GM19438 (cell line): ENCODE measurements around the gene NIFK.
"Not testable (repeated sequence)": the region's sequence is repeated elsewhere in the genome, so short reads cannot be mapped to it uniquely, and the experiment has no call there.

ENCODE experiments used
- ATAC-seq: cut with Tn5 transposase; IDR thresholded peaks from one replicate; pipeline ENCODE4 v1.9.1; 2021; ENCODE audit warnings: low read depth; ENCODE audit not compliant: unreplicated experiment

NIFK gene

DNA sequence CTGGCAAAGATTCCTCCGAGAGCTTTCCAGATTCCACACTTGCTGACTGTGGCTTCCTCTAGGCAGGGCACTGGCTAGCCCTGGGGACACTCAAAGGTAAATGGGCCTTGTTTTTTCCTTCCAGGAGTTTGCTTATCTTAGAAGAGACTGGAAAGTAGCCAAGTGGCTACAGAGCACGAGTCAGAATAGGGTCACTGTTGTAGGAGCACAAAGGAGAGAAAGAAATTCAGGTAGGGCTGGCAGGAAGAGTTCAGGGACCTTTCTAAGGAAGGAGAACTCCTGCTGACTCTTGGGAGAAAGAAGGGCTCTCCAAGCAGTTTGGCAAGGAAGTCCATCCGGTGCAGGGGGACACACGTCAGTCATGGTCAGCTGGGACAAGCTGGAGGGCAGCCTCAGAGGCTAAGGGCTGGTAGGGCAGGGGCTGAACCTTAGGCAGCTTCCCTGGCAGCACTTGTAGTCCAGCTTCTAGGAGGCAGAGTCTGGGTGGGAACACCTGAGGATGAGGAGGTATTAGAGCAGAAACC, 39.5 kb downstream of the NIFK start:
- no peak for ATAC-seq

DNA sequence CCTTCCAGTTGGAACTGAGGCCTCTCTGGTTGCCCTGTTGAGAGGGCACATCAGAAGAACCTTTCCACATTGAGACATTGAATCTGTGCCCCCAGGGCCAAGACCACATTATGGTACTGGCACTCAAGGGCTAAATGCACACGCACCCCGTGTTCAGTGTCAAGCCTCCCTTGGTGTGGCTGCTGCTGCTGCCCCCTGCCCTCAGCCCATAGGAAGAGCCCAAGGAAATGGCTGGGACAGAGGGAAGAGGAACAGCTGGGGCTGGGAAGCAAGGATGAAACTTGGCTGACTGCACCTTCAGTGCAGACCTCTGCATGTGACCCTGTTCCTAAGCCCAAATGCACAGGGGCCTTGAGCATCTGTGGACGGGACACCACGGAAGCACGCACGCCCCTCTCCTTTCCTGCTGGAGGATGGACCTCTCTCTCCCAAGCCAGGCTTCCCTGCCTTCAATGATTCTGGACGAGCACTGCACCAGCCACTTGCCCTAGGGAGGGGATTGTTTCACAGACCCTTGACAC, 40.2 kb downstream of the NIFK start:
- ATAC-seq, result no peak

- no peak for ATAC-seq
Measured at GRCh38 chr2:121695171-121695451, 41.6 kb downstream of the NIFK start.

DNA sequence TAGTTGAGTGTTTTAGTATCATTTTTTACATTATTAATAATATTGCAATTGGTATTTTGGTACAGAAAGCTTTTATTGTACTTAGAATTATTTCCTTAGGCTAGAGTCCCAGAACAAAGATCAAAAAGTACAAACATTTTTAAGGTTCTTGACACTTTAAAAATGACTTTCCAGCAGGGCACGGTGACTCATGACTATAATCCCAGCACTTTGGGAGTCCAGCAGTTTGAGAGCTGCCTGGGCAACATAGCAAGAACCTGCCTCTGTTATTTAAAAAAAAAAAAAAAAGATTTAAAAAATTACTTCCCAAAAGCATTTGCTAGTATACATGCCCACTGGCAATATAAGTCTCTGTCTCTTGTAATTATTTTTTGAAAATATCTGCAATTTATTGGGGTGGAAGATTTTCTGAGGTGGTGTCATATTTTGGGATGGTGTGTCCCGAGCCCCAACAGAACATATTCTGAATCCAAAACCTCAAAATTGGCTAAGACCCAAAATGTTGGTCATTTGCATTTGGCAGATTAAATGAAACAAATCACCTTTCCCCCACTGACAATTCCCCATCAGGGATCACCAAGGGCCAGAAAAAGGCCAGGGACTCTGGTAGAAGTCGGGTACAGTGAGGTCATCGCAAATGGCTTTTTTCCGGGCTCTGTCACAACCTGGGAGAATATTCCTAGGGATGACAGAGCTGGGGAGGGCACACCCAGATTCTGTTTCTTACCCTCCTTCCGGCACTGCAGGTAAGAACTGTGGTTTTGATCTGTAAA, 42.1 kb downstream of the NIFK start:
- no peak for ATAC-seq

GRCh38 chr2:121690572-121690971, 46.1 kb downstream of the NIFK start:
- ATAC-seq, result not testable (repeated sequence)

DNA sequence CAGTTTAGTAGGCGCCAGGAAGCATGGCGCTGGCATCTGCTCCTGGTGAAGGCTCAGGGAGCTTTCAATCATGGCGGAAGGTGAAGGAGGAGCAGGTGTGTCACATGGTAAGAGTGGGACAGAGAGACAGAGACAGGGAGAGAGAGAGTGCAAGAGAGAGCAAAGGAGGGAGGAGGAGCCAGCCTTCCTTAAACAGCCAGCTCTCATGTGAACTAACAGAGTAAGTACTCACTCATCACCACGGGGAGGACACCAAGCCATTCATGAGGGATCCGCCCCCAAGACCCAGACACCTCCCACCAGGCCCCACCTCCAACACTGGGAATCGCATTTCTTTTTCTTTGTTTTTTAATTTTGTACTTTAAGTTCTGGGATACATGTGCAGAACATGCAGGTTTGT, 46.6 kb downstream of the NIFK start:
- ATAC-seq, result no peak

DNA sequence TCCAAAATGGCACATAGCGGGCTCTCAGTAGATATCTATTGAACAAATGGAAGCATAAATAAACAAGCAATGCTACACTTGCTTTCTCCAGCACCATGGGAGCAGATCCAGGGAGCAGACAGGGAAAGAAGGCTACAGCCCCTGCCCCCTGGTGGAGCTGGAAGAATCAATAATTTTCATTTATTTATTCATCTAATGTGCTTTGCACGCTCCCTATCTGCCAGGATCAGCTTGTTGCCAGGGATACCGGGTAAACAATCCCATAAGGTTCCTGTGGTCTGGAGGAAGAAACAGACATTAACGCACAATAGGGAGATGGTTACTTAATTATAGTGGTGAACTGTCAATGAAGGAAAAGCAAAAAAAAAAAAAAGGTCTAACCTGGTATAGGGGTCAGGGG, 47.3 kb downstream of the NIFK start:
- no peak for ATAC-seq

GRCh38 chr2:121688820-121689219, 47.9 kb downstream of the NIFK start:
- no peak for ATAC-seq

DNA sequence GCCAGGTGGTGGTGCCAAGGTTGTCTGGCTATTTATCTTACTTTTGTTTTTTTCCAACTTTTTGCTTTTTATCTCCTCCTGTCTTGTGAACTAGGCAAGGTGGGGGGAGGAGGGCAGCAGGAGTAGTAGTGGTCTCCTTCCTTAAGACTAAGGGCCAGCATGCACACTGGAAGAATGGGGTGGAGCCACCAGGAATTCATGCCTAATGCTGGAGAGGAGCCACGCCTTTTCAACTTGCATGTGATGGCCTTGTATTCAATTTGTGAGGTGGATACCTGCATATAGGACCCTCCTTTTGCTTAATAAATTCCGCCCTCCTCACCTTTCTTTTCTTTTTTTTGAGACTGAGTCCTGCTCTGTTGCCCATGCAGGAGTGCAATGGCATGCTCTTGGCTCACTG, 49.8 kb downstream of the NIFK start:
- no peak for ATAC-seq

GRCh38 chr2:121686218-121686617, 50.5 kb downstream of the NIFK start:
- no peak for ATAC-seq

DNA sequence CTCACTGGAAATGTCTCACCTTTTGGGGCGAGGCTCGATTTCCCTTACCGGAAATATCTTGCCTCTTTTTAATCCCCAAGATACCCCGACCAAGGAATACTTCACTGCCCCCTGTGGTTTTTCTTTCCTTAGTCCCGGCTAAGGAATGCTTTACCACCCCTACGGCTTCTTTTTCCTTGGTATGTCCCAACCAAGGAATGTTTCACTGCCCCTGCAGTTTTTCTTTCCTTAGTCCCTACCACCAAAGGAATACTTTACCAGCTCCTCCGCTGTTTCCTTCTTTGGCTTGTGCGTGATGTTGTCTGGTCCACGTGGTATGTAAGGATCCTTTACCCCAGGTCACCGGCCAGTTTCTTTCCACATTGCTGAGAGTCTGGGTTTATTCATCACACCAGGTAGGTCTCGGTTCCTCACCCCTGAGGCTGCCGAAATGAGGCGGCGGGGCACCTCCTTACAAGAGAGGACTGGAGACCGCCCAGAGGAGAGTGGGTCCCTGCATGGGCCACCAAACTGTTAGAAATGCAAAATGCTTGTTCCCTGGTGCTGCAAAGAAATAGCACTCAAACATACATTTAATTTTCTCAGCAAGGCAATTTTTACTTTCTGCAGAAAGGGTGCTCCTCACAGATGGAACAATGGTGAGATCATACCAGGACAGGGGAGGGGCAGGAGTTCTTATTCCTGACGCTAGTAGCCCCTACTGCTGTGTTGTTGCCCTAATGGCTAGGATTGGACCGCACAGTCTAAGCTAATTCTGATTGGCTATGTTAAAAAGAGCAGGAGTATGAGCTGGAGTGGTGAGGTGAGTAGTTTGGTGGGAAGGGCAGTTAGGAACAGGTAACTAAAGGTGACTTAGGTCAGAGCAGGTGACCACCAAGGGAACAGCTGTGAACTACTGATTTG, 54.0 kb downstream of the NIFK start:
- ATAC-seq, result no peak

DNA sequence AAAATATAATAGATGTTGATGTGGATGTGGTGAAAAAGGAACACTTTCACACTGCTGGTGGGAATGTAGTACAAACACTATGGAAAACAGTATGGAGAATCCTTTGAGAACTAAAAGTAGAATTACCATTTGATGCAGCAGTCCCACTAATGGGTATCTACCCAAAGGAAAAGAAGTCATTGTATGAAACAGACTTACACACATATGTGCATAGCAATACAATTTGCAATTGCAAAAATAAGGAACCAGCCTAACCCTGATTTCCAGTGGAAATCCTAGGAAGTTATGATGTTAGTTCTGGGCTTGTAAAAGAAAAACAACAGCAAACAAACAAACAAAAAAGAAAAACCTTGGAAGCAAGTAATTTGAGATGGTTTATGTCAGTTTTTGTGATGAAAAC, 58.8 kb downstream of the NIFK start:
- no peak for ATAC-seq
